ENCODE data around the gene TRIM47.

TRIM47 gene

GRCh38 chr17:75828076-75828400 lies 50.3 kb downstream of the TRIM47 start:
- DNase-seq: no peak

GRCh38 chr17:75827308-75828075 lies 50.9 kb downstream of the TRIM47 start:
- DNase-seq: no peak

GRCh38 chr17:75826561-75827307 lies 51.6 kb downstream of the TRIM47 start:
- DNase-seq: no peak

GRCh38 chr17:75825748-75826370 lies 52.5 kb downstream of the TRIM47 start:
- no peak for DNase-seq

GRCh38 chr17:75825149-75825552 lies 53.2 kb downstream of the TRIM47 start:
- no peak for DNase-seq

GRCh38 chr17:75824666-75825065 lies 53.7 kb downstream of the TRIM47 start:
- DNase-seq: no peak
